Activated CD4-positive, alpha-beta T cell treated with anti-CD3 and anti-CD28 coated beads for 24 hours (primary cell): Measurements from ENCODE around the gene PPM1F.
"Not testable (repeated sequence)": the region's sequence is repeated elsewhere in the genome, so short reads cannot be mapped to it uniquely, and the experiment has no call there.

Source experiments
- DNase-seq, 2 donors: peaks; one replicate each; pipeline ENCODE4 v3.0.0-alpha.2; 2020; ENCODE audit warnings: low read depth in 2 of 2

The PPM1F gene

DNA sequence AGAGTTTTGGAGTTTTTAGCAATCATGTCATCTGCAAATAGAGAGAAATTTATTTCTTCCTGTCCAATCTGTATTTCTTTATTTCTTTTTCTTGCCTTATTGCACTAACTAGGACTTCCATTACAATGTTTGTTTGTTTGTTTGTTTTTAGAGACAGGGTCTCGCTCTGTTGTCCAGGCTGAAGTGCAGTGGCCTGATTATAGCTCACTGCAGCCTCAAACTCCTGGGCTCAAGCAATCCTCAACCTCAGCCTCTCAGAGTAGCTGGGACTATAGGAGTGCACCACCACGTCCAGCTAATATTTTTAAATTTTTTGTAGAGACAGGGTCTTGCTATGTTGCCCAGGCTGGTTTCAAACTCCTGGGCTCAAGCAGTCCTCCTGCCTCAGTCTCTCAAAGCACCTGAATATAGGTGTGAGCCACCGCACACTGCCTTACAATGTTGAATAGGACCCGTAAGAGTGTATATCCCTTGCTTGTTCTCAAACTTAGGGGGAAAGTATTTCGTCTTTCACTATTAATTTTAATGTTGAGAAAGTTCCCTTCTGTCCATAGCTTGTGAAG is 55.6 kb downstream of the PPM1F start:
- DNase-seq: no peak

DNA sequence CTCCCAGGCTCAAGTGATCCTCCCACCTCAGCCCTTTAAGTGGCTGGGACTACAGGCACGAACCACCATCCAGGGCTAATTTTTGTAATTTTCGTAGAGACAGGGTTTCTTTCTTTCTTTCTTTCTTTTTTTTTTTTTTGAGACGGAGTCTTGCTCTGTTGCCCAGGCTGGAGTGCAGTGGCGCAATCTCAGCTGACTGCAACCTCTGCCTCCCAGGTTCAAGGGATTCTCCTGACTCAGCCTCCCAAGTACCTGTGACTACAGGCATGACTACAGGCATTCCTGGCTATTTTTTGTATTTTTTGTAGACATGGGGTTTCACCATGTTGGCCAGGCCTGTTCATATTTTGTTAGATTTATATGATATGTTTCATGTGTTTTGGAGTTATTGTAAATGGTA is 56.4 kb downstream of the PPM1F start:
- not testable (repeated sequence) for DNase-seq

DNA sequence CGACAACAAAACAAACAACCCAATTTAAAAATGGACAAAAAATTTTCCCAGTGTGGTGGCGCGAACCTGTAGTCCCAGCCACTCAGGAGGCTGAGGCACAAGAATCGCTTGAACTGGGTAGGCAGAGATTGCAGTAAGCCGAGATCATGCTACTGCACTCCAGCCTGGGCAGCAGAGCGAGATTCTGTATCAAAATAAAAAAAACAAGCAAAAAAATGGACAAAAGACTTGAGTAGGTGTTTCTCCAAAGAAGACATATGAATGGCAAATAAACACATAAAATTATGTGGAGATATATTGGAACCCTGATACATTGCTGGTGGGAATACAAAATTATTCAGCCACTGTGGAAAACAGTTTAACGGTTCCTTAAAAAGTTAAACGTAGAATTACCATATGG is 57.8 kb downstream of the PPM1F start:
- DNase-seq: no peak

DNA sequence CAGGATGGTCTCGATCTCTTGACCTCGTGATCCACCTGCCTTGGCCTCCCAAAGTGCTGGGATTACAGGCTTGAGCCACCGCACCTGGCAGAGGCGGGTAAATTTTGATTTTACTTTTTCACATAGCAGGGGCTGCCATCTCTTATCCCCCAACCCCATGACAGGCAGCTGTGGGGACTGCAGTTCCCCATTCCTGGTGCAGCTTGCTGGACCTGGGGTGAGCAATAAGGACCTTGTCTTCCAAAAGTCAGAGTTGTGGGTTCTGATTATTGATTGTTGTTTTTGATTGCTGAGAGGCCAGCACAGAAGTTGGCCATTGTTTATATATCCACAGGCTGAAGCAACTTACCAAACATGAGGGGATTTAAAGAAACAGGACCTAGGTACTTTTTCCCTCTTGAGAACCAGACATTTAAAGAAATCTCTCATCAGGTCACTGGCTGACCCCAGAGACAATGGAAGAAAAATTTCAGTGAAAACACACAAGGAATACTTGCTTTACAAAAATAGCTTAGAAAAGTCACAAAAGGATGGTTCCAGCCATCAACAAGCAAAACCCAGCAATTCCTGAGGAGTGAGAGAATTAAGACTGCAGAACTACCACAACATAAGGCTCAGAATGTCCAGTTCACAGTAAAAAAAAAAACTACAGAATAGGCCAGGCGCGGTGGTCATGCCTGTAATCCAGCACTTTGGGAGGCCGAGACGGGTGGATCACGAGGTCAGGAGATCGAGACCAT is 63.2 kb downstream of the PPM1F start:
- no peak for DNase-seq

DNA sequence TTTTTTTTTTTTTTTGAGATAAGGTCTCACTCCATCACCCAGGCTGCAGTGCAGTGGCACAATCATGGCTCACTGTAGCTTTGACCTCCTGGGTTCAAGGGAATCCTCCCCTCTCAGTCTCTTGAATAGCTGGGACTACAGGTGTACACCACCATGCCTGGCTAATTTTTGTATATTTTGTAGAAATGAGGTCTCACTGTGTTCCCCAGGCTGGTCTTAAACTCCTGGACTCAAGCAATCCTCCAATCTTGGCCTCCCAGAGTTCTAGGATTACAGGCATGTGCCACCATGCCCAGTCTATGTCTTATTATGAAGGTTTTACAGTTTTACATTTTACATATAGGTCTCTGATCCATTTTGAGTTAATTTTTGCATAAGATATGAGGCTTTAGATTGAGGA is 64.8 kb downstream of the PPM1F start:
- no peak for DNase-seq

DNA sequence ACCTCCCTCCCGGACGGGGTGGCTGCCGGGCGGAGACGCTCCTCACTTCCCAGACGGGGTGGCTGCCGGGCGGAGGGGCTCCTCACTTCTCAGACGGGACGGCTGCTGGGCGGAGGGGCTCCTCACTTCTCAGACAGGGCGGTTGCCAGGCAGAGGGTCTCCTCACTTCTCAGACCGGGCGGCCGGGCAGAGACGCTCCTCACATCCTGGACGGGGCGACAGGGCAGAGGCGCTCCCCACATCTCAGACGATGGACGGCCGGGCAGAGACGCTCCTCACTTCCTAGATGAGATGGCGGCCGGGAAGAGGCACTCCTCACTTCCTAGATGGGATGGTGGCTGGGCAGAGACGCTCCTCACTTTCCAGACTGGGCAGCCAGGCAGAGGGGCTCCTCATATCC is 68.7 kb downstream of the PPM1F start:
- not testable (repeated sequence) for DNase-seq

DNA sequence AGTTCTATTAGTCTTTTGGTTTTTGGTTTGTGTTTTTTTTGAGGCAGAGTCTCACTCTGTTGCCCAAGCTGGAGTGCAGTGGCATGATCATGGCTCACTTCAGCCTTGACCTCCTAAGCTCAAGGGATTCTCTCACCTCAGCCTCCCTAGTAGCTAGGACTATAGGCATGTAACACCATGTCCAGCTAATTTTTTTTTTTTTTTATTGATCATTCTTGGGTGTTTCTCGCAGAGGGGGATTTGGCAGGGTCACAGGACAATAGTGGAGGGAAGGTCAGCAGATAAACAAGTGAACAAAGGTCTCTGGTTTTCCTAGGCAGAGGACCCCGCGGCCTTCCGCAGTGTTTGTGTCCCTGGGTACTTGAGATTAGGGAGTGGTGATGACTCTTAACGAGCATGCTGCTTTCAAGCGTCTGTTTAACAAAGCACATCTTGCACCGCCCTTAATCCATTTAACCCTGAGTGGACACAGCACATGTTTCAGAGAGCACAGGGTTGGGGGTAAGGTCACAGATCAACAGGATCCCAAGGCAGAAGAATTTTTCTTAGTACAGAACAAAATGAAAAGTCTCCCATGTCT is 69.8 kb downstream of the PPM1F start:
- not testable (repeated sequence) for DNase-seq

DNA sequence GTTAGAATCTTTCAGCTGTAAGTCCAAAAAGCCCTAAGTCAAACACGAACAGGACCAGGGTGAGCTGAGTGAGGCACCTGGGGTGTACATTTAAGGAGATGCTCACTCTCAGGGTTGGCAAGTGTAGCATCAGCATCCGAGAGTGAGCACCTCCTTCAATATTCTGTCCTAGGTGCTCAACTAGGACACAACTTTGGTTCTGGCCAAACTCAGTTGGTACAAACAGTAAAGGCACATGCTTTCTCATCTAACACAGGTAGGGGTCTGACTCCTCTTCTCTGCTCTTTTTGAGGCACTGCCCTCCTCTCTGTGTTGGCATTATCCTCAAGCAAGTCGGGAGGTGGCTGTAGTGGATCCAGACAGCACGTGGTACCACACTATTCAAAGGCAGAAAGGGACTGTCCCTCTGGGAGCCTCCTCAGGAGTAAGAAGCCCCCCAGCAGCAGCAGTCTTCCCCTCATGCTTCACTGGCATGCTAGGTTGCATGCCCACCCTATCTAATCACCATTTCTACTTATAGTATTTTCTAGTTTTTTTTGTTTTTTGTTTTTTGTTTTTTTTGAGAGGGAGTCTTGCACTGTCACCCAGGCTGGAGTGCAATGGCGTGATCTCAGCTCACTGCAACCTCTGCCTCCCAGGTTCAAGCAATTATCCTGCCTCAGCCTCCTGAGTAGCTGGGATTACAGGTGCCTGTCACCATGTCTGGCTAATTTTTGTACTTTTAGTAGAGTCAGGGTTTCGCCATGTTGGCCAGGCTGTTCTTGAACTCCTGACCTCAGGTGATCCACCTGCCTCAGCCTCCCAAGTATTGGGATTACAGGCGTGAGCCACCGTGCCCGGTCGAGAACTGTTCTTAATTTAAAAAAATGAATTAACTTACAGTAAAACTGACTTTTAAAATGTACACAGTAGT is 70.6 kb downstream of the PPM1F start:
- no peak for DNase-seq

DNA sequence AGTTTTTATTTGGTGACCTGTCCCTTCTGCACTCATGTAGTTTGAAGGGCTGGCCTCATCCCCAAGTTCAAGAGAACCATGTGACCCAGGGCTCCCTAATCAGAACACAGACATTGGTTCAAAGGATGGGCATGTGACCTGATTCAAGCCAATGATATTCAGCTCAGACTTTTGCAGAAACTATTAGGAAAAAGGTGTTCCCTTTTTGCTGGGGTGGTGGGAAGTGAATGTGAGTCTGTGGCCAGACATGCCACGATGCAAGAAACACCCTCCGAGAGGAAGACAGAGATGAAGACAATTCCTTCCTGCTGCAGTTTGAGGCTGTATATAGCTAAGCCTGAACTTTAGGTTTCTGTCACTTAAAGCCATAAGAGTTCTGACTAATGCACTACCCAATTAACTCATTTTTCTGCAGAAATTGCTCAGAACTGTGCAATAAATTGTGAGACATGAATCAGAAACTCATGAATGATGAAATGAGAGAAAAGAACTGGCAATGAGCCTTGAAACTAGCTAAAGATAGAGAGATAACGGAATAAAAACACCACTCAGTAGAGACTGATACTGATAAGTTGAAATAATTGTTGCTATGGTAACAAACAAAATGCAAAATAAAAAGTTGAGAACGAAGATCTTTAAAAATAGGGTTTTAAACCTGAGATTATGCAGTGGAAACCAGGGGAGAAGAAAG is 76.0 kb downstream of the PPM1F start:
- DNase-seq: peak in 1 of 2 donors; percentile 11

DNA sequence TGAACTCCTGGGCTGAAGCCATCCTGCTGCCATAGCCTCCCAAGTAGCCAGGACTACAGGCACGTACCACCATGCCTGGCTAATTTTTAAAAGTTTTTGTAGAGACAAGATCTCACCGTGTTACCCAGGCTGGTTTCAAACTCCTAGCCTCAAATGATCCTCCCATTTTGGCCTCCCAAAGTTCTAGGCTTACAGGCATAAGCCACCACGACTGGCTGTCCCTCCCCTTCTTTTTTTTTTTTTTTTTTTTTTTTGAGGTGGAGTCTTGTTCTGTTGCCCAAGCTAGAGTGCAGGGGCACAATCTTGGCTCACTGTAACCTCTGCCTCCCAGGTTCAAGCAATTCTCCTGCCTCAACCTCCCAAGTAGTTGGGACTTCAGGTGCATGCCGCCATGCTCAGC is 77.7 kb downstream of the PPM1F start:
- DNase-seq: not testable (repeated sequence)

DNA sequence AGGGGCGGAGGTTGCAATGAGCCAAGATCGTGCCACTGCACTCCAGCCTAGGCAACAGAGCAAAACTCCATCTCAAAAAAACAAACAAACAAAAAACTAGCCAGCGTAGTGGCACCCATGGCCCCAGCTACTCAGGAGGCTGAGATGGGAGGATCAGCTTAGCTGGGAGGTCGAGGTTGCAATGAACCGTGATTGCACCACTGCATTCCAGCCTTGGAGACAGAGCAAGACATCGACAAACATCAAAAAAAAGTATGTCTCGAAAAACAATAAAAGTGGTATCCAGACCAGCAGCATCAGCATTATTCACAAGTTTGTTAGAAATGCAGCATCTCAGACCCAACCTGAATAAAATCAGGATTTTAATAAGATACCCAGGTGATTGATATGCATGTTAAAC is 79.0 kb downstream of the PPM1F start:
- no peak for DNase-seq

DNA sequence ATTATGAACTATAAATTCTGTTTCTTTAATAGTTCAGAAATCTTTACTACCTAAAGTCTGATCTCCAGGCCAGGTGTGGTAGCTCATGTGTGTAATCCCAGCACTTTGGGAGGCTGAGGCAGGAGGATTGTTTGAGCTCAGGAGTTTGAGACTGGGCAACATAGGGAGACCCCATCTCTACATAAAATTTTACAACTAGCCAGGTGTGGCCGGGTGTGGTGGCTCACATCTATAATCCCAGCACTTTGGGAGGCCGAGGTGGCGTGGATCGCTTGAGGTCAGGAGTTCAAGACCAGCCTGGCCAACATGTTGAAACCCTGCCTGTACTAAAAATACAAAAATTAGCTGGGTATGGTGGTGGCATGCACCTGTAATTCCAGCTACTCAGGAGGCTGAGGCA is 79.9 kb downstream of the PPM1F start:
- DNase-seq: not testable (repeated sequence)
